LNCaP clone FGC (cell line): ENCODE data around the gene MNT.

Experiments
- DNase-seq: peaks from one replicate; pipeline ENCODE4 v3.0.0-alpha.2; 2011; ENCODE audit warnings: low read depth
- H3K4me3 ChIP-seq: 2 replicates; pipeline ENCODE4 v1.5.1; 2011; ENCODE audit warnings: mild to moderate bottlenecking, low read depth, low read length, control low read depth
- TF ChIP-seq, protein P1 (sequence below): IDR thresholded peaks from 2 replicates; pipeline ENCODE4 v1.5.1; 2012; ENCODE audit warnings: mild to moderate bottlenecking; ENCODE audit not compliant: control insufficient read depth, insufficient read depth; ENCODE audit errors: extremely low read depth

Gene MNT

DNA sequence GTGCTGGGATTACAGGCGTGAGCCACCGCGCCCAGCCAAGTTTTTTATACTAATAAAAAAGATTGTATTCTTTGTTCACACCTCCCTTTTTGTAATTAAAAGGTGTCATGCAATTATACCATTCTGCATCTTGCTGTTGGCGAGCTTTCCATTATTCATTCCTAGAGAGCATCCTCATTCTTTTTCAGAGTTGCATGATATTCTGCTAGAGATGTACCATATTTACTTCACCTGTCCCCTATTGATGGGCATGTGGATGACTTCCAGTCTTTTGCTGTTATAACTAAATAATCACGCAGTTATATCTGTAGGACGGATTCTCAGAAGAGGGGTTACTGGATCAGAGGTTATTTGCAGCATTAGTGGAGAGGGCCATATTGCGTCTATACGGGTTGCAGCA, 46.5 kb downstream of the MNT start:
- H3K4me3 ChIP-seq = no peak overlapping the region
- DNase-seq = no peak
- TF ChIP-seq, protein P1, sequence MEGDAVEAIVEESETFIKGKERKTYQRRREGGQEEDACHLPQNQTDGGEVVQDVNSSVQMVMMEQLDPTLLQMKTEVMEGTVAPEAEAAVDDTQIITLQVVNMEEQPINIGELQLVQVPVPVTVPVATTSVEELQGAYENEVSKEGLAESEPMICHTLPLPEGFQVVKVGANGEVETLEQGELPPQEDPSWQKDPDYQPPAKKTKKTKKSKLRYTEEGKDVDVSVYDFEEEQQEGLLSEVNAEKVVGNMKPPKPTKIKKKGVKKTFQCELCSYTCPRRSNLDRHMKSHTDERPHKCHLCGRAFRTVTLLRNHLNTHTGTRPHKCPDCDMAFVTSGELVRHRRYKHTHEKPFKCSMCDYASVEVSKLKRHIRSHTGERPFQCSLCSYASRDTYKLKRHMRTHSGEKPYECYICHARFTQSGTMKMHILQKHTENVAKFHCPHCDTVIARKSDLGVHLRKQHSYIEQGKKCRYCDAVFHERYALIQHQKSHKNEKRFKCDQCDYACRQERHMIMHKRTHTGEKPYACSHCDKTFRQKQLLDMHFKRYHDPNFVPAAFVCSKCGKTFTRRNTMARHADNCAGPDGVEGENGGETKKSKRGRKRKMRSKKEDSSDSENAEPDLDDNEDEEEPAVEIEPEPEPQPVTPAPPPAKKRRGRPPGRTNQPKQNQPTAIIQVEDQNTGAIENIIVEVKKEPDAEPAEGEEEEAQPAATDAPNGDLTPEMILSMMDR = no peak

DNA sequence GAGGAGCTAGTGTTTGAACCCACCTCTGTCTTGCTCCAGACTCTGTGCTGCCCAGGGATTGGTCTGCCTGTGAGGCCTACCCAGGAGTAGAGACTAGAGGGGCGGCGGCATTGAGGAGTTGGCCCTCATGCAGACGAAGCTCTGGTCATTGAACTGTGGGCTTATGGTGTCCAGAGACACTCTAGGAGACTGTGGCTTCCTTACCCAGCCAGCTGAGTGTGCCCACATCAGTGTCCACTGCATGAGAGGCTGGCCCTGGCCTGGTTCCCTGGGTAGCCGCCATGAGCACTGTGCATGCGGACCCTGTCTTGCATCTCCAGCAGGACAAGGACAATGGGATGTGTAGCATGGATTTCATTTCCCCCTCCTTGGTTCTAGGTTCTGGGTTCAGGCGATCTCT, 49.6 kb downstream of the MNT start:
- TF ChIP-seq, protein P1 = no peak
- no peak for DNase-seq
- no peak overlapping the region for H3K4me3 ChIP-seq

DNA sequence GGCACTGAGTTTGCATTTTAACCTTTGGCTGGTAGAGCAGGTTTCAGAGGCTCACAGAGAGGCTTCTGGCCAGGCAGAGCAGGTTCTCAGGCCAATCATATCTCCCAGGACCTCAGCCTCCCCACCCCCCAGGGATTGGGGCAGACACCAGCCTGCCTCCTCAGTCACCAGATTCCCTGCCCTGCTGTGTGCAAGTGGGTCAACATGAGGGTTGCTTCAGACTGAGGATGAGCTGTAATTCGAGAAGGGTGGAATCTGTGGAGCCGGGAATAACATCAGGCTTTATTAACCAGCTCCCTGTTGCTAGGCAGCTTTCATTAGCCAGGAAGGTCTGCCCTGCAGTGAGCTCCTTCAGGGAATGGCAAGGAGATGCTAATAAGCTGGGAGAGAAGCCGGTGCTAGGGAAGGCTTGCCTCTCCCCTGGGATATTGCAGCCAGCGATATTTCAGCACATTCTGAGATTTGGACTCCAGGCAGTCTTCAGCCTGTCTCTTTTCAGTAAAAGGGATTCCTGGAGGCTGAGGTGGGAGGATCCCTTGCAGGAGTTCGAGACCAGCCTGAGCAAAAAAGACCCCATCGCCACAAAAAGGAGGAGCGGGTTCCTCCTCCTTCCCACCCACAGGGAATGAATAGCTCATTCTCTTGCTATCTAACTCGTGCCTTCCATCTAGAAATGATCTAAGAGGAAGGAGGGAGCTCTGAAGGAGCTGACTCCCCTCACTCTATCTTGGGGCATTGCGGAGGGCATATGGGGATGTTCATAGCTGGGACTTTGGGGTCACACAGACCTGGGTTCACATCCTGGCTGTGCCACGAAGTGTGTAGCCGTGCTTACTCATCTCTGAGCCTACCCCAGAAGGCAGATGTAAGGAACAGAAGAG, 52.8 kb downstream of the MNT start:
- TF ChIP-seq, protein P1 = no peak
- H3K4me3 ChIP-seq = peak overlapping the region; percentile 8; the same call in 1 of the 2 replicates
- DNase-seq = peak; percentile 98

DNA sequence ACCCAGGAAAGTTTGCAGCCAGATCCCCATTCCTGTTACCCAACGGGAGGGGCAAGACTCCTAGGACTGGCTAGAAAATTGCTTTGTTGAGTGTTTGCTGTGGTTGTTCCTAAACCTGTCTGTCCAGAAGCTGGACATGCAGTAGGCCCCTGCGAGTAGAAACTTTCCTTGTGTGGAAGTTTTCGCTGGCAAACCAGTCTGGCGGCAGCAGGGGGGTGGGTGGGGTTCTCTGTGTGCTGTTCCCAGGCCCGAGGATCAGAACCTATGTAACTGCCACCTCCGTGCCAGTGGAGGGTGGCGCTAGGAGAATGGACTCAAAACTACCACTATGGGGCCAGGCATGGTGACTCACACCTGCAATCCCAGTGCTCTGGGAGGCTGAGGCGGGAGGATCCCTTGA, 54.4 kb downstream of the MNT start:
- TF ChIP-seq, protein P1 = no peak
- DNase-seq = peak; percentile 90

DNA sequence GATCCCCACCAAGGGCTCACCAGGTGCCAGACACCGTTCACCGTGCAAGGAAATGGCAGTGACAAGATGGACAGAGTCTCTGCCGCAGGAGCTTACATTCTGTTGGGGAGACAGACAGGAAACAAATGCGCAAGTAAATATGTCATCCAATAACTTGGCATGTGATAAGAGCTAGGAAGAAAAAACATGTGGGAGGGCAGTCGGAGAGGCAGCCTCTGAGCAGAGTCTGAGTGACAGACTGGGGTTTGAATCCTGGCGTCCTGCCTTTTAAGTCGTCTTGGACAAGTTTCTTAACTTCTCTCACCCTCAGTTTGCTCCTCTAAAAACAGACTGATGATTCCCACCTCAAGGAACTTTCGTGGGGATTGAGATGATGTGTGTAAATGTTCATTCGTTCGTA, 56.3 kb downstream of the MNT start:
- TF ChIP-seq, protein P1 = no peak
- DNase-seq = no peak
- H3K4me3 ChIP-seq = no peak overlapping the region

More for the DNA sequence above, 54.4 kb downstream of the MNT start:
- H3K4me3 ChIP-seq = no peak overlapping the region

DNA sequence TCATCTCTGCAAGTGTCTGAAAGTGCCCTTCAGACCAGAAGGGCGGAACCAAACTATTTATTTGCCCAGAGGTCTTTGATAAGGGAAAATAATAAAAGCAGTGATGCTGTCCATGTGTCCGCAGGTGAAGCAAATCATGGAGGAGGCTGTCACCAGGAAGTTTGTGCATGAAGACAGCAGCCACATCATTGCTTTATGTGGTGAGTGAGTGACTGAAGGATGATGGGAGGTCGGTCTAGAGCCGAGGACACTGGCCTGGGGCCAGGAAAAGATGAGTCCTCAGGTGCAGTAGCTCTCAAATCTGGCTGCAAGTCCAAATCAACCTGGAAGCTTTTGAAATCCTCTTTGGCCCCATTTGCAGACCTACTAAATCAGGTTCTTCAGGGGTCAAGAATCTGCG, 57.4 kb downstream of the MNT start:
- H3K4me3 ChIP-seq = no peak overlapping the region
- no peak for DNase-seq
- TF ChIP-seq, protein P1 = no peak

DNA sequence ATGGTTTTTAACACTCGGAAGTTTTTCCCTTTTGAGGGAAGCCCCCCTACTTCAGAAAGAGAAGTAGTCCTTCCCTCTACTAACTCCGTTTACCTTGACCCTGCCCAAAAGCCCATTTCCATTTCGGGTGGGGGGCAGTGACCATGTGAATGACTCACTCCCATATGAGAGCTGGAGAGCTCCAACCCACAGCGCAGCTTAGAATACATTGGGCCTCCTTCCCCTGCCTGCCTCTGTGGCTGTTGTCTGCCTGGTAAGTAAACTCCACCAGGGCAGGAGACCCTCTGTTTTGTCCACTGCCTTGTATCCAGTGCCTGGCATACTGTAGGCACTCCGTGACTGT, 62.6 kb downstream of the MNT start:
- H3K4me3 ChIP-seq = peak overlapping the region; percentile 98
- TF ChIP-seq, protein P1 = no peak
- no peak for DNase-seq
